ENCODE results near the gene WFS1. TPM values are rescaled to one million over a fixed set of nuclear protein-coding genes. Genes with fewer than 3 reads are reported as not detected.

WFS1 gene
- total RNA-seq, 2 experiments from 2014 or later, result 1.8 to 2.8 TPM

DNA sequence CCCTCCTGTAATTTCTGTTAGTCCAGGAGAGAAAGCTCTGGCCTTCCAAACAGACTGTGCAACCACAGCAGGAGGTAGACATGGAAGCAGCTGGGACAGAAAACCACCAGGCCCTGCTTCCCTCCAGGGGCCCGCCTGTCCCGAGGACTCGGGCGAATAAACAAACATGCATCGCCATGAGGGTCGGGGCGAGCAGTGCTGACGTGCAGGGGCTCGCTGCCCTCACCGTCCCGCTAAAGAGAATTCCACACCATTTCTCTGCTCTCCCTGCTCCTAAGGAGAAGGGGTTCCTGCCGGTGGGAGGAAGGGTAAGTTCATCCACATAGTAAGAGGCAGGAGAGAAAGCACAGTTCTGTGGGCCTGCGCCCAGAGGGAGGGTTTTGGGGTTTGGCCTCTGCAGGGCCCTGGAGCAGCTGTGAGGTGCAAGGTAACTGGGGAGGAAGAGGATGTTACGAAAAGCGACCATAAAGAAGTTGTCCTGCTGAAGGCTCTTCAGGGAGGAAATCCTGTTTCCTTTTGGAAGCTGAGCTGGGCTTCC, 54.9 kb downstream of the WFS1 start:
- no peak for DNase-seq
- TF ChIP-seq, protein P1, sequence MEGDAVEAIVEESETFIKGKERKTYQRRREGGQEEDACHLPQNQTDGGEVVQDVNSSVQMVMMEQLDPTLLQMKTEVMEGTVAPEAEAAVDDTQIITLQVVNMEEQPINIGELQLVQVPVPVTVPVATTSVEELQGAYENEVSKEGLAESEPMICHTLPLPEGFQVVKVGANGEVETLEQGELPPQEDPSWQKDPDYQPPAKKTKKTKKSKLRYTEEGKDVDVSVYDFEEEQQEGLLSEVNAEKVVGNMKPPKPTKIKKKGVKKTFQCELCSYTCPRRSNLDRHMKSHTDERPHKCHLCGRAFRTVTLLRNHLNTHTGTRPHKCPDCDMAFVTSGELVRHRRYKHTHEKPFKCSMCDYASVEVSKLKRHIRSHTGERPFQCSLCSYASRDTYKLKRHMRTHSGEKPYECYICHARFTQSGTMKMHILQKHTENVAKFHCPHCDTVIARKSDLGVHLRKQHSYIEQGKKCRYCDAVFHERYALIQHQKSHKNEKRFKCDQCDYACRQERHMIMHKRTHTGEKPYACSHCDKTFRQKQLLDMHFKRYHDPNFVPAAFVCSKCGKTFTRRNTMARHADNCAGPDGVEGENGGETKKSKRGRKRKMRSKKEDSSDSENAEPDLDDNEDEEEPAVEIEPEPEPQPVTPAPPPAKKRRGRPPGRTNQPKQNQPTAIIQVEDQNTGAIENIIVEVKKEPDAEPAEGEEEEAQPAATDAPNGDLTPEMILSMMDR (IDR thresholded peaks at IDR 0.05), result no peak
- intact Hi-C loops (cut with micrococcal nuclease), result no loop called here
- POLR2A ChIA-PET, result no interaction called here
- H3K4me3 Mint-ChIP-seq, result no peak overlapping the region
- no peaks in the 10 kb centered on the region for H3K36me3 Mint-ChIP-seq (ENCODE audit: low read depth)
- no peaks in the 10 kb centered on the region for H3K9me3 Mint-ChIP-seq
- peaks cover 5% of the 10 kb centered on the region for H3K4me1 Mint-ChIP-seq (ENCODE audit: low read depth)
- no peak for ATAC-seq
- H3K27me3 Mint-ChIP-seq, result peaks cover 26% of the 10 kb centered on the region
- no peak overlapping the region for H3K27ac Mint-ChIP-seq
- CTCF ChIA-PET, result interaction anchor here (0.9 to 3.8 kb wide), 3 partner anchors 17 to 74 kb away, joined by 3 to 24 read pairs (median 4); no protein-coding TSS in a partner anchor

DNA sequence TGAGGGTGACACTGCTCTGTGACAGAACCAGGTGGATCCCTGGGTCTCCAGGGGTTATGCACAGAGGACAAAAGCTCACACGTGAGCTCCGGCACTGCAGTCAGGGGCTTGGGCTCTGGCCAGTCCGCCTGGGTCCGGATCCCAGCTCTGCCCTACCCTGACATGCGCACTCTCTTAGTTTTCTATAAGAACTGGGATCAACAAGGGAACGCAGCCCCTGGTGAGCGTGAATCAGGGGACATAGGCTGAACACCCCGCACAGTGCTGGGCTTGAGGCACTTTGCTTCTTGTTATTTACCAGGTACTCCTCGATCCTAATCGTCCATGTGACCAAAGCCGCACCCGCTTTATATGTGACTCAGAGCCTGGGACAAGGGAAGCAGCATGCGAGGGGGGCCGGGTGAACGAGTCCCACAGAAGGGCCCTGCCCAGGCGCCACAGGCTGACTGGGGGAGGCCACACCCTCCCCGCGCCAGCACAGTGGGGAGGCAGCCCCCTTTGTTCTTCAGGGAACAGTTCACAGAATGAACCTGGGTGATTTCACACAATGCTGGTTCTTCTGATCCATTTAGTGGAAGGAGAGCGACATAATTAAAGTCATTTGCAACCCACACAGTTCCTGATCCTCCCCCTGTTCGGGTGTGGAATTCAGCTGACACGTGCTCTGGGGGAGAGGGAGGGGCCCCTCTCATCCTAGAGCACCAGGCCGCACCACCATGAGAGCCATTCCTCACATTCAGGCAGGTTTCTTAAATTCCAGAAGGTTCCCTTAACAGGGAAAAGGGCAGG, 55.5 kb downstream of the WFS1 start:
- peaks cover 25% of the 10 kb centered on the region for H3K27me3 Mint-ChIP-seq
- ATAC-seq, result no peak
- H3K27ac Mint-ChIP-seq, result no peak overlapping the region
- intact Hi-C loops (cut with micrococcal nuclease), result loop anchor here (5.0 kb wide), 1 partner anchor 328 kb away; no protein-coding TSS in a partner anchor
- DNase-seq, result no peak
- CTCF ChIA-PET, result interaction anchor here (1.3 to 3.8 kb wide), 2 partner anchors 61 to 75 kb away, joined by 4 to 24 read pairs; no protein-coding TSS in a partner anchor
- TF ChIP-seq, protein P1 (IDR thresholded peaks at IDR 0.05), result no peak
- H3K36me3 Mint-ChIP-seq (ENCODE audit: low read depth), result no peaks in the 10 kb centered on the region
- peaks cover 5% of the 10 kb centered on the region for H3K4me1 Mint-ChIP-seq (ENCODE audit: low read depth)
- H3K9me3 Mint-ChIP-seq, result no peaks in the 10 kb centered on the region
- H3K4me3 Mint-ChIP-seq, result no peak overlapping the region
- POLR2A ChIA-PET, result no interaction called here

DNA sequence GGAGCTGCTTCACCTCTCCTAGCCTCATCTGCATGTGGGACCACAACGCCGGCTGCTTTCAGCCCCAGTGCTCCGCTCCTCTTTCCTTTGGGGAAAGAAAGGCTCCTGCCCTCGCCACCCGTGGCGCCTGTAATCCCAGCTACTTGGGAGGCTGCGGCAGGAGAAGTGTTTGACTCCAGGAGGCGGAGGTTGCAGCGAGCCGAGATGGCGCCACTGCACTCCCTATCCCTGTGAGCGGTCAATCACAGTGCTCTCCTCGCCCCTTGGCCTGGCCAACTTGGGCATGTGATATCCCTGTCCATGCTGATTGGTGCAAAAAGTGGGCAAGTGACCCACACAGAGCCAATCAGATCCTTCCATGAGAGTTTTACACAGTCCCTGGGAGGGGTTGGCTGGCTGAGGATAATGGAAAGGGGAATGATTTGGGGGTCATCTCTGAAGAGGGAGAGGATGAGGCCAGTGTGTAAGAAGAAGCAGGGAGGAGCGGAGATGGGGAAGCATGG, 56.2 kb downstream of the WFS1 start:
- peaks cover 24% of the 10 kb centered on the region for H3K27me3 Mint-ChIP-seq

DNA sequence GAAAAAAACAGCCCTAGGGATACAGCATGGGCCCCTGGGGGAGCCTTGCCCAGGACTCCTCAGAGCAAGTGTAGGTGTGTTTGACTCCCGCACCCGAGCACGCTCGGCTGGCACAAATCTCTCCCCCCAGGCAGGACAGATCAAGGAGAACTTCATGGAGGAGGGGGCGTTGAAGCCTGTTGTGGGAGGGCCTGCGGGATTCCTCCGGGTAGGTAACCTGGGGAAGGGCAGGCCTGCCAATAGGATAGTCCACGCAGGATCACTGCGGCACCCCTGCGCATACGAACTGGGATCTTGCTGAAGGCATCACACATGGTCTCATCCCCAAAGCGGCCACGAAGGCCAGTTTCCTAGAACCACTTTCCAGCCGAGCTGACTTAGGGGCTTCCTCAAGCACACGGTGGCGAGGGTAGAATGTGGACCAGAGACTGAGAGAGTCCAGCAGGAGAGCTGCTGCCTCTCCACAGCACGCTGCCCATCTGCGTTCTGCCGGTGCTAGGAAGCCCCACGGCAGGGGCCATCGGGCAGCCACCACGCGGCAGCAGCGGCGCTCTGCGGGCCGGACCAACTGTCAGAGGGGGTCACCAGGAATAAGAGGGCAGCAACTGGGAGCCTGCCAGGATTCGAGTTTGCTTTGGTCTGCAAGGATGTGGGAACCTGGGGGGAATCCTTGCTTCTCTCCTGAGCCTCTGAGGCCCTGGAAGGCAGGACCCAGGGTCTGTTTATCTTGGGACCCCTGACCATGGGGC, 56.8 kb downstream of the WFS1 start:
- intact Hi-C loops (cut with micrococcal nuclease), result loop anchor here (1.0 to 5.0 kb wide), 2 partner anchors 75 to 329 kb away; no protein-coding TSS in a partner anchor
- H3K27me3 Mint-ChIP-seq, result peaks cover 21% of the 10 kb centered on the region
- CTCF ChIA-PET, result interaction anchor here (1.1 to 7.6 kb wide), 12 partner anchors 10 to 348 kb away, joined by 3 to 304 read pairs (median 4); no protein-coding TSS in a partner anchor

More for the DNA sequence above, 56.2 kb downstream of the WFS1 start:
- ATAC-seq (no peak), DNase-seq (no peak)
- TF ChIP-seq, protein P1 (IDR thresholded peaks at IDR 0.05), result no peak
- intact Hi-C loops (cut with micrococcal nuclease), result loop anchor here (5.0 kb wide), 1 partner anchor 329 kb away; no protein-coding TSS in a partner anchor
- no peak overlapping the region for H3K4me3 Mint-ChIP-seq
- H3K27ac Mint-ChIP-seq, result no peak overlapping the region
- POLR2A ChIA-PET, result no interaction called here
- H3K9me3 Mint-ChIP-seq, result no peaks in the 10 kb centered on the region
- H3K36me3 Mint-ChIP-seq (ENCODE audit: low read depth), result no peaks in the 10 kb centered on the region
- CTCF ChIA-PET, result interaction anchor here (1.3 to 7.6 kb wide), 2 partner anchors 62 to 75 kb away, joined by 4 to 304 read pairs; no protein-coding TSS in a partner anchor
- peaks cover under 1% of the 10 kb centered on the region for H3K4me1 Mint-ChIP-seq (ENCODE audit: low read depth)

More for the DNA sequence above, 56.8 kb downstream of the WFS1 start:
- Mint-ChIP-seq H3K9me3 (no peaks in the 10 kb centered on the region), H3K27ac (no peak overlapping the region), H3K4me3 (no peak overlapping the region), H3K36me3 (ENCODE audit: low read depth) (no peaks in the 10 kb centered on the region), H3K4me1 (ENCODE audit: low read depth) (no peaks in the 10 kb centered on the region)
- TF ChIP-seq, protein P1 (IDR thresholded peaks at IDR 0.05), result no peak
- POLR2A ChIA-PET, result no interaction called here
- DNase-seq, result no peak
- no peak for ATAC-seq

All from activated CD8-positive, alpha-beta T cell treated with anti-CD3 and anti-CD28 coated beads for 36 hours (primary cell).